ENCODE results near the gene LDLRAD4. TPM values are rescaled to one million over a fixed set of nuclear protein-coding genes. Genes with fewer than 3 reads are reported as not detected.

Gene LDLRAD4
- total and polyA plus RNA-seq, 2 experiments from 2014 or later = 0.73 to 1.9 TPM

DNA sequence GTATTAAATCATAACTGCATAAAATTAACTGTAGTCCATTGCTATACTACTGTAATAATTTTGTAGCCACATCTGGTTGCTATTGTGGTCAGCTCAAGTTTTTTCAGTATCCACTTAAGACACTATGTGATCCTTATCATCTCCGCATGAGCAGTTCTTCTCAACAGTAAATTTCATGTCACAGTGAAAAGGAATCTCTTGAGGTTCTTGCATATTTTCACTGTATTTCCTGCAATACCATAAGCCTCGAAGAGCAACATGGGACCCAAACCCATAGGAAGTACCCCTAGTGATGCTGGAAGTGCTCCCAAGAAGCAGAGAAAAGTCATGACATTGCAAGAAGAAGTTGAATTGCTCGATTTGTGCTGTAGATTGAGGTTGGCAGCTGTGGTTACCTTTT lies 86.7 kb downstream of the LDLRAD4 start:
- Histone ChIP-seq H3F3A (replicated peaks; ENCODE audit: low read depth) (no peaks in the 10 kb centered on the region), H3K79me2 (replicated peaks; ENCODE audit: insufficient read depth) (no peaks in the 10 kb centered on the region), H3K4me3 (no peak overlapping the region), H3K9me2 (ENCODE audit: insufficient read depth) (no peaks in the 10 kb centered on the region), H3K27ac (ENCODE audit: low read depth) (no peak overlapping the region), H3K4me2 (no peak overlapping the region), H3K36me3 (ENCODE audit: insufficient read depth) (no peaks in the 10 kb centered on the region), H3K4me1 (ENCODE audit: insufficient read depth) (no peaks in the 10 kb centered on the region; the same call in 1 of the 2 replicates), H3K27me3 (ENCODE audit: insufficient read depth) (no peaks in the 10 kb centered on the region), H4K20me1 (replicated peaks; ENCODE audit: insufficient read depth) (no peaks in the 10 kb centered on the region), H2AFZ (no peak overlapping the region)
- Mint-ChIP-seq H3K27ac (no peak overlapping the region), H3K4me3 (no peak overlapping the region), H3K36me3 (ENCODE audit: low read depth) (no peaks in the 10 kb centered on the region), H3K4me1 (peaks cover 14% of the 10 kb centered on the region), H3K9me3 (no peaks in the 10 kb centered on the region; the same call in 2 of the 3 replicates), H3K27me3 (ENCODE audit: insufficient read depth, low read depth, poor library complexity) (no peaks in the 10 kb centered on the region)
- TF ChIP-seq CREB1 (CRISPR knock-in tag; IDR thresholded peaks at IDR 0.05; ENCODE audit: low read depth) (no peak), EZH2 (IDR thresholded peaks at IDR 0.05; ENCODE audit: low read depth, unreplicated experiment) (no peak), JUNB (IDR thresholded peaks at IDR 0.05; ENCODE audit: unreplicated experiment) (no peak), EZH2phosphoT487 (IDR thresholded peaks at IDR 0.05; ENCODE audit: unreplicated experiment) (no peak), POLR2AphosphoS5 (IDR thresholded peaks at IDR 0.05; ENCODE audit: low read depth) (no peak), ZNF331 (CRISPR knock-in tag; IDR thresholded peaks at IDR 0.05; ENCODE audit: low read depth) (no peak), STAT1 (IDR thresholded peaks at IDR 0.05; ENCODE audit: unreplicated experiment) (no peak), ZNF114 (CRISPR knock-in tag; IDR thresholded peaks at IDR 0.05) (no peak), NANOG (IDR thresholded peaks at IDR 0.05; ENCODE audit: borderline replicate concordance) (no peak)
- TF ChIP-seq, protein P1, sequence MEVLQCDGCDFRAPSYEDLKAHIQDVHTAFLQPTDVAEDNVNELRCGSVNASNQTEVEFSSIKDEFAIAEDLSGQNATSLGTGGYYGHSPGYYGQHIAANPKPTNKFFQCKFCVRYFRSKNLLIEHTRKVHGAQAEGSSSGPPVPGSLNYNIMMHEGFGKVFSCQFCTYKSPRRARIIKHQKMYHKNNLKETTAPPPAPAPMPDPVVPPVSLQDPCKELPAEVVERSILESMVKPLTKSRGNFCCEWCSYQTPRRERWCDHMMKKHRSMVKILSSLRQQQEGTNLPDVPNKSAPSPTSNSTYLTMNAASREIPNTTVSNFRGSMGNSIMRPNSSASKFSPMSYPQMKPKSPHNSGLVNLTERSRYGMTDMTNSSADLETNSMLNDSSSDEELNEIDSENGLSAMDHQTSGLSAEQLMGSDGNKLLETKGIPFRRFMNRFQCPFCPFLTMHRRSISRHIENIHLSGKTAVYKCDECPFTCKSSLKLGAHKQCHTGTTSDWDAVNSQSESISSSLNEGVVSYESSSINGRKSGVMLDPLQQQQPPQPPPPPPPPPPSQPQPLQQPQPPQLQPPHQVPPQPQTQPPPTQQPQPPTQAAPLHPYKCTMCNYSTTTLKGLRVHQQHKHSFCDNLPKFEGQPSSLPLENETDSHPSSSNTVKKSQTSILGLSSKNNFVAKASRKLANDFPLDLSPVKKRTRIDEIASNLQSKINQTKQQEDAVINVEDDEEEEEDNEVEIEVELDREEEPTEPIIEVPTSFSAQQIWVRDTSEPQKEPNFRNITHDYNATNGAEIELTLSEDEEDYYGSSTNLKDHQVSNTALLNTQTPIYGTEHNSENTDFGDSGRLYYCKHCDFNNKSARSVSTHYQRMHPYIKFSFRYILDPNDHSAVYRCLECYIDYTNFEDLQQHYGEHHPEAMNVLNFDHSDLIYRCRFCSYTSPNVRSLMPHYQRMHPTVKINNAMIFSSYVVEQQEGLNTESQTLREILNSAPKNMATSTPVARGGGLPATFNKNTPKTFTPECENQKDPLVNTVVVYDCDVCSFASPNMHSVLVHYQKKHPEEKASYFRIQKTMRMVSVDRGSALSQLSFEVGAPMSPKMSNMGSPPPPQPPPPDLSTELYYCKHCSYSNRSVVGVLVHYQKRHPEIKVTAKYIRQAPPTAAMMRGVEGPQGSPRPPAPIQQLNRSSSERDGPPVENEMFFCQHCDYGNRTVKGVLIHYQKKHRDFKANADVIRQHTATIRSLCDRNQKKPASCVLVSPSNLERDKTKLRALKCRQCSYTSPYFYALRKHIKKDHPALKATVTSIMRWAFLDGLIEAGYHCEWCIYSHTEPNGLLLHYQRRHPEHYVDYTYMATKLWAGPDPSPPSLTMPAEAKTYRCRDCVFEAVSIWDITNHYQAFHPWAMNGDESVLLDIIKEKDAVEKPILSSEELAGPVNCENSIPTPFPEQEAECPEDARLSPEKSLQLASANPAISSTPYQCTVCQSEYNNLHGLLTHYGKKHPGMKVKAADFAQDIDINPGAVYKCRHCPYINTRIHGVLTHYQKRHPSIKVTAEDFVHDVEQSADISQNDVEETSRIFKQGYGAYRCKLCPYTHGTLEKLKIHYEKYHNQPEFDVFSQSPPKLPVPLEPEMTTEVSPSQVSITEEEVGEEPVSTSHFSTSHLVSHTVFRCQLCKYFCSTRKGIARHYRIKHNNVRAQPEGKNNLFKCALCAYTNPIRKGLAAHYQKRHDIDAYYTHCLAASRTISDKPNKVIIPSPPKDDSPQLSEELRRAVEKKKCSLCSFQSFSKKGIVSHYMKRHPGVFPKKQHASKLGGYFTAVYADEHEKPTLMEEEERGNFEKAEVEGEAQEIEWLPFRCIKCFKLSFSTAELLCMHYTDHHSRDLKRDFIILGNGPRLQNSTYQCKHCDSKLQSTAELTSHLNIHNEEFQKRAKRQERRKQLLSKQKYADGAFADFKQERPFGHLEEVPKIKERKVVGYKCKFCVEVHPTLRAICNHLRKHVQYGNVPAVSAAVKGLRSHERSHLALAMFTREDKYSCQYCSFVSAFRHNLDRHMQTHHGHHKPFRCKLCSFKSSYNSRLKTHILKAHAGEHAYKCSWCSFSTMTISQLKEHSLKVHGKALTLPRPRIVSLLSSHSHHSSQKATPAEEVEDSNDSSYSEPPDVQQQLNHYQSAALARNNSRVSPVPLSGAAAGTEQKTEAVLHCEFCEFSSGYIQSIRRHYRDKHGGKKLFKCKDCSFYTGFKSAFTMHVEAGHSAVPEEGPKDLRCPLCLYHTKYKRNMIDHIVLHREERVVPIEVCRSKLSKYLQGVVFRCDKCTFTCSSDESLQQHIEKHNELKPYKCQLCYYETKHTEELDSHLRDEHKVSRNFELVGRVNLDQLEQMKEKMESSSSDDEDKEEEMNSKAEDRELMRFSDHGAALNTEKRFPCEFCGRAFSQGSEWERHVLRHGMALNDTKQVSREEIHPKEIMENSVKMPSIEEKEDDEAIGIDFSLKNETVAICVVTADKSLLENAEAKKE (CRISPR knock-in tag; IDR thresholded peaks at IDR 0.05) = no peak
- TF ChIP-seq, protein P2, sequence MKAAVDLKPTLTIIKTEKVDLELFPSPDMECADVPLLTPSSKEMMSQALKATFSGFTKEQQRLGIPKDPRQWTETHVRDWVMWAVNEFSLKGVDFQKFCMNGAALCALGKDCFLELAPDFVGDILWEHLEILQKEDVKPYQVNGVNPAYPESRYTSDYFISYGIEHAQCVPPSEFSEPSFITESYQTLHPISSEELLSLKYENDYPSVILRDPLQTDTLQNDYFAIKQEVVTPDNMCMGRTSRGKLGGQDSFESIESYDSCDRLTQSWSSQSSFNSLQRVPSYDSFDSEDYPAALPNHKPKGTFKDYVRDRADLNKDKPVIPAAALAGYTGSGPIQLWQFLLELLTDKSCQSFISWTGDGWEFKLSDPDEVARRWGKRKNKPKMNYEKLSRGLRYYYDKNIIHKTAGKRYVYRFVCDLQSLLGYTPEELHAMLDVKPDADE (IDR thresholded peaks at IDR 0.05) = no peak
- TF ChIP-seq, protein P3, sequence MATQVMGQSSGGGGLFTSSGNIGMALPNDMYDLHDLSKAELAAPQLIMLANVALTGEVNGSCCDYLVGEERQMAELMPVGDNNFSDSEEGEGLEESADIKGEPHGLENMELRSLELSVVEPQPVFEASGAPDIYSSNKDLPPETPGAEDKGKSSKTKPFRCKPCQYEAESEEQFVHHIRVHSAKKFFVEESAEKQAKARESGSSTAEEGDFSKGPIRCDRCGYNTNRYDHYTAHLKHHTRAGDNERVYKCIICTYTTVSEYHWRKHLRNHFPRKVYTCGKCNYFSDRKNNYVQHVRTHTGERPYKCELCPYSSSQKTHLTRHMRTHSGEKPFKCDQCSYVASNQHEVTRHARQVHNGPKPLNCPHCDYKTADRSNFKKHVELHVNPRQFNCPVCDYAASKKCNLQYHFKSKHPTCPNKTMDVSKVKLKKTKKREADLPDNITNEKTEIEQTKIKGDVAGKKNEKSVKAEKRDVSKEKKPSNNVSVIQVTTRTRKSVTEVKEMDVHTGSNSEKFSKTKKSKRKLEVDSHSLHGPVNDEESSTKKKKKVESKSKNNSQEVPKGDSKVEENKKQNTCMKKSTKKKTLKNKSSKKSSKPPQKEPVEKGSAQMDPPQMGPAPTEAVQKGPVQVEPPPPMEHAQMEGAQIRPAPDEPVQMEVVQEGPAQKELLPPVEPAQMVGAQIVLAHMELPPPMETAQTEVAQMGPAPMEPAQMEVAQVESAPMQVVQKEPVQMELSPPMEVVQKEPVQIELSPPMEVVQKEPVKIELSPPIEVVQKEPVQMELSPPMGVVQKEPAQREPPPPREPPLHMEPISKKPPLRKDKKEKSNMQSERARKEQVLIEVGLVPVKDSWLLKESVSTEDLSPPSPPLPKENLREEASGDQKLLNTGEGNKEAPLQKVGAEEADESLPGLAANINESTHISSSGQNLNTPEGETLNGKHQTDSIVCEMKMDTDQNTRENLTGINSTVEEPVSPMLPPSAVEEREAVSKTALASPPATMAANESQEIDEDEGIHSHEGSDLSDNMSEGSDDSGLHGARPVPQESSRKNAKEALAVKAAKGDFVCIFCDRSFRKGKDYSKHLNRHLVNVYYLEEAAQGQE (IDR thresholded peaks at IDR 0.05; ENCODE audit: unreplicated experiment) = no peak
- TF ChIP-seq, protein P4, sequence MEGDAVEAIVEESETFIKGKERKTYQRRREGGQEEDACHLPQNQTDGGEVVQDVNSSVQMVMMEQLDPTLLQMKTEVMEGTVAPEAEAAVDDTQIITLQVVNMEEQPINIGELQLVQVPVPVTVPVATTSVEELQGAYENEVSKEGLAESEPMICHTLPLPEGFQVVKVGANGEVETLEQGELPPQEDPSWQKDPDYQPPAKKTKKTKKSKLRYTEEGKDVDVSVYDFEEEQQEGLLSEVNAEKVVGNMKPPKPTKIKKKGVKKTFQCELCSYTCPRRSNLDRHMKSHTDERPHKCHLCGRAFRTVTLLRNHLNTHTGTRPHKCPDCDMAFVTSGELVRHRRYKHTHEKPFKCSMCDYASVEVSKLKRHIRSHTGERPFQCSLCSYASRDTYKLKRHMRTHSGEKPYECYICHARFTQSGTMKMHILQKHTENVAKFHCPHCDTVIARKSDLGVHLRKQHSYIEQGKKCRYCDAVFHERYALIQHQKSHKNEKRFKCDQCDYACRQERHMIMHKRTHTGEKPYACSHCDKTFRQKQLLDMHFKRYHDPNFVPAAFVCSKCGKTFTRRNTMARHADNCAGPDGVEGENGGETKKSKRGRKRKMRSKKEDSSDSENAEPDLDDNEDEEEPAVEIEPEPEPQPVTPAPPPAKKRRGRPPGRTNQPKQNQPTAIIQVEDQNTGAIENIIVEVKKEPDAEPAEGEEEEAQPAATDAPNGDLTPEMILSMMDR (conservative IDR thresholded peaks at IDR 0.05; ENCODE audit: low read depth in 2 of 2) = no peak
- DNase-seq (ENCODE audit: low spot score) (no peak), ATAC-seq (no peak)

All from GM23338 (cell line).